ENCODE results near the gene PHLPP2. TPM values are rescaled to one million over a fixed set of nuclear protein-coding genes. Genes with fewer than 3 reads are reported as not detected.

The PHLPP2 gene
- total and polyA plus RNA-seq, 10 of the 15 experiments (the other 5 are each of a cell fraction or from before 2014, with no cell fraction given) = 1.0 to 13.2 (median 7.0) TPM

DNA sequence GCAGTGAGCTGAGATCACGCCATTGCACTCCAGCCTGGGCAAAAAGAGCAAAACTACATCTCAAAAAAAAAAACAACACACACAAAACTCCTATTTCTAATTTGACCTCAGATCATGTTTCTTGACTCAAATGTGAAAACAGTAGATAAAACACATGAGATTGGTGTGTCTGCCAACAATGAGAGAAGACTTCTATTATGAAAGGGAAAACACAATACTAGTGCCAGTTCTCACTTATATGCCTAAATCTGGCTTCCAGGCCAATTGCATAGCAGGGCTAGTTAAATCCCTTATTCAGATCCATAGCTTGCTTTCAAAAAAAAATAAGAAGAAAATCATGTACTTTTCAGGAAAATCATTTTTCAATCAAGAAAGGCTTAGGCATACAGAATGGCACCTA lies 44.7 kb upstream of the PHLPP2 start:
- H2AFZ ChIP-seq (ENCODE audit: control insufficient read depth, low read depth, low read length) = no peak overlapping the region
- no peaks in the 10 kb centered on the region for H3K27me3 ChIP-seq (replicated peaks in 1 of 2; ENCODE audit: control insufficient read depth in 2 of 2, insufficient read depth in 2 of 2, low read length in 1 of 2)
- H3K4me2 ChIP-seq (ENCODE audit: control insufficient read depth, insufficient read depth) = no peak overlapping the region
- intact Hi-C loops (cut with micrococcal nuclease; ENCODE audit: unreplicated experiment) (no loop called here), in situ Hi-C loops (cut with MboI) (no loop called here)
- SMC1A ChIA-PET (ENCODE audit: uncharacterized antibody, unreplicated experiment) = no interaction called here
- no TSS peak for BruUV-seq (replicated peaks)
- H3K79me2 ChIP-seq (ENCODE audit: control insufficient read depth, insufficient read depth, low read length) = no peaks in the 10 kb centered on the region
- no peak for TF ChIP-seq KDM1A (IDR thresholded peaks at IDR 0.05; ENCODE audit: borderline replicate concordance)
- TF ChIP-seq, protein P1, sequence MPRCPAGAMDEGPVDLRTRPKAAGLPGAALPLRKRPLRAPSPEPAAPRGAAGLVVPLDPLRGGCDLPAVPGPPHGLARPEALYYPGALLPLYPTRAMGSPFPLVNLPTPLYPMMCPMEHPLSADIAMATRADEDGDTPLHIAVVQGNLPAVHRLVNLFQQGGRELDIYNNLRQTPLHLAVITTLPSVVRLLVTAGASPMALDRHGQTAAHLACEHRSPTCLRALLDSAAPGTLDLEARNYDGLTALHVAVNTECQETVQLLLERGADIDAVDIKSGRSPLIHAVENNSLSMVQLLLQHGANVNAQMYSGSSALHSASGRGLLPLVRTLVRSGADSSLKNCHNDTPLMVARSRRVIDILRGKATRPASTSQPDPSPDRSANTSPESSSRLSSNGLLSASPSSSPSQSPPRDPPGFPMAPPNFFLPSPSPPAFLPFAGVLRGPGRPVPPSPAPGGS (IDR thresholded peaks at IDR 0.05; ENCODE audit: borderline replicate concordance, insufficient read depth, low read depth, low read length, poor library complexity, severe bottlenecking) = no peak
- no peak for TF ChIP-seq CHD4 (IDR thresholded peaks at IDR 0.05)
- TF ChIP-seq RAD51 (IDR thresholded peaks at IDR 0.05) = no peak
- no peak for TF ChIP-seq TAF1 (IDR thresholded peaks at IDR 0.05; ENCODE audit: borderline replicate concordance, low read depth, low read length)
- TF ChIP-seq HDAC6 (IDR thresholded peaks at IDR 0.05; ENCODE audit: unreplicated experiment) = no peak
- no peak for TF ChIP-seq NFYB (IDR thresholded peaks at IDR 0.05; ENCODE audit: insufficient read depth, low read depth, low read length)
- no peak for TF ChIP-seq FOXK2 (IDR thresholded peaks at IDR 0.05)
- TF ChIP-seq SREBF1 (IDR thresholded peaks at IDR 0.05; ENCODE audit: low read length) = no peak
- TF ChIP-seq FOXM1 (IDR thresholded peaks at IDR 0.05; ENCODE audit: low read depth, low read length) = no peak
- no peak for TF ChIP-seq ZNF592 (IDR thresholded peaks at IDR 0.05)
- no peak for TF ChIP-seq CHD2 (IDR thresholded peaks at IDR 0.05; ENCODE audit: borderline replicate concordance, low read depth, low read length)
- no peak for TF ChIP-seq CREM (IDR thresholded peaks at IDR 0.05; ENCODE audit: low read depth)
- TF ChIP-seq RCOR1 (conservative IDR thresholded peaks at IDR 0.05; ENCODE audit: low read depth, low read length) = no peak
- TF ChIP-seq MLLT1 (IDR thresholded peaks at IDR 0.05) = no peak
- no peak for TF ChIP-seq ZNF207 (IDR thresholded peaks at IDR 0.05; ENCODE audit: borderline replicate concordance)
- TF ChIP-seq SIN3A (IDR thresholded peaks at IDR 0.05; ENCODE audit: low read depth, low read length) = no peak
- no peak for TF ChIP-seq SMAD5 (IDR thresholded peaks at IDR 0.05; ENCODE audit: low read depth)
- H3K4me3 ChIP-seq = no peak overlapping the region
- no peak overlapping the region for H3K9ac ChIP-seq (ENCODE audit: control insufficient read depth, insufficient read depth, low read length)
- DNase-seq (ENCODE audit: low read depth, low spot score) = no peak
- no peaks in the 10 kb centered on the region for H4K20me1 ChIP-seq (ENCODE audit: control insufficient read depth, insufficient read depth)
- ATAC-seq = no peak
- H3K4me1 ChIP-seq (ENCODE audit: control insufficient read depth, insufficient read depth, low read length) = no peaks in the 10 kb centered on the region
- RAD21 ChIA-PET (ENCODE audit: unreplicated experiment) = interaction anchor here (0.7 kb wide), 1 partner anchor 112 kb away, joined by 3 read pairs; no protein-coding TSS in a partner anchor
- H3K36me3 ChIP-seq (ENCODE audit: control insufficient read depth in 2 of 2, insufficient read depth in 2 of 2, low read length in 1 of 2) = peaks cover 4 to 27% of the 10 kb centered on the region in 2 experiments; a peak in 3 of 4 replicates
- CTCF ChIA-PET = interaction anchor here (1.1 to 1.3 kb wide), 2 partner anchors 12 to 193 kb away, joined by 3 to 5 read pairs; no protein-coding TSS in a partner anchor
- H3K9me3 ChIP-seq (replicated peaks; ENCODE audit: control insufficient read depth, insufficient read depth, low read length) = no peaks in the 10 kb centered on the region
- no peak overlapping the region for H3K27ac ChIP-seq (ENCODE audit: control insufficient read depth, insufficient read depth)
- no peak for FAIRE-seq
- 100% methylated on average over 1 of the region's 1 CpG for WGBS (ENCODE audit: insufficient coverage, insufficient replicate concordance, low lambda C conversion rate, missing lambda C conversion rate)
- POLR2A ChIA-PET = no interaction called here

Measured in GM12878 (cell line).